Keratinocyte (primary cell): Measurements from ENCODE around the gene RBM6. TPM values are rescaled to one million over a fixed set of nuclear protein-coding genes. Genes with fewer than 3 reads are reported as not detected.

Experiments used
- DNase-seq: peaks from one replicate; pipeline ENCODE4 v3.0.0-alpha.2; 2011; ENCODE audit warnings: low read depth, missing footprints, low spot score
- FAIRE-seq: peaks from 2 replicates; lab custom pipeline; 2011; peaks lifted over from hg19 to GRCh38; lab: Jason Lieb, UNC
- H2AFZ ChIP-seq: 2 replicates; pipeline ENCODE4 v1.6.0; 2012; ENCODE audit warnings: low read length, control low read depth, inconsistent platforms; ENCODE audit not compliant: control insufficient read depth
- H3K27ac ChIP-seq: 2 replicates; pipeline ENCODE4 v1.5.1; 2011; ENCODE audit warnings: low read length; ENCODE audit not compliant: control insufficient read depth, insufficient read depth
- H3K27me3 ChIP-seq: 3 replicates; pipeline ENCODE4 v1.6.0; 2011; ENCODE audit warnings: low read length; ENCODE audit not compliant: control insufficient read depth, insufficient read depth; ENCODE audit errors: extremely low read depth
- H3K36me3 ChIP-seq, 2 experiments: 2 replicates in 1 of 2; 3 replicates in 1 of 2; pipeline ENCODE4 v1.5.1; 2011; ENCODE audit warnings: low read length in 2 of 2, mild to moderate bottlenecking in 1 of 2; ENCODE audit not compliant: control insufficient read depth in 2 of 2, insufficient read depth in 2 of 2; ENCODE audit errors: extremely low read depth in 1 of 2
- H3K4me1 ChIP-seq: 3 replicates; pipeline ENCODE4 v1.5.1; 2011; ENCODE audit warnings: low read length; ENCODE audit not compliant: control insufficient read depth, insufficient read depth; ENCODE audit errors: extremely low read depth
- H3K4me2 ChIP-seq: 3 replicates; pipeline ENCODE4 v1.6.0; 2011; ENCODE audit warnings: low read depth, low read length; ENCODE audit not compliant: control insufficient read depth, insufficient read depth; ENCODE audit errors: extremely low read depth
- H3K4me3 ChIP-seq, 3 experiments: fragments of 200-600 bp in 1 of 3; sonication (generic) in 1 of 3; 2 replicates in 2 of 3; 3 replicates in 1 of 3; pipeline ENCODE4 v1.5.1; 2011 to 2016; ENCODE audit warnings: low read length in 3 of 3, mild to moderate bottlenecking in 3 of 3, control low read depth in 2 of 3, inconsistent platforms in 1 of 3, low read depth in 1 of 3, mixed read lengths in 1 of 3, mixed run types in 1 of 3, moderate library complexity in 1 of 3; ENCODE audit not compliant: control insufficient read depth in 2 of 3, insufficient read depth in 2 of 3; ENCODE audit errors: extremely low read depth in 1 of 3
- H3K79me2 ChIP-seq: 2 replicates; pipeline ENCODE4 v1.6.0; 2012; ENCODE audit warnings: low read length; ENCODE audit not compliant: control insufficient read depth, insufficient read depth
- H3K9ac ChIP-seq: 3 replicates; pipeline ENCODE4 v1.6.0; 2011; ENCODE audit warnings: low read length; ENCODE audit not compliant: control insufficient read depth, insufficient read depth; ENCODE audit errors: extremely low read depth
- H3K9me1 ChIP-seq: 3 replicates; pipeline ENCODE4 v1.6.0; 2011; ENCODE audit warnings: low read length; ENCODE audit not compliant: control insufficient read depth, insufficient read depth; ENCODE audit errors: extremely low read depth
- H3K9me3 ChIP-seq: 2 replicates; pipeline ENCODE4 v1.5.1; 2012; ENCODE audit warnings: low read depth, low read length; ENCODE audit not compliant: control insufficient read depth
- H4K20me1 ChIP-seq: 3 replicates; pipeline ENCODE4 v1.6.0; 2011; ENCODE audit warnings: low read length; ENCODE audit not compliant: control insufficient read depth, insufficient read depth; ENCODE audit errors: extremely low read depth
- EZH2 ChIP-seq: IDR thresholded peaks from one replicate; pipeline ENCODE4 v1.6.1; 2012; ENCODE audit warnings: inconsistent platforms, mild to moderate bottlenecking, low read length, moderate library complexity
- dilution Hi-C: fragments of 300-500 bp; cut with MboI; formaldehyde crosslinking; loops from one replicate; pipeline ENCODE4 v1.7.0; 2020; ENCODE audit warnings: low sequenced_read_pairs; ENCODE audit not compliant: extremely low pct_ligation_motif_present
- polyA plus RNA-seq, 5 experiments: library from polyadenylated mRNA; depleted of rRNA in 3 of 5; stranded (reverse) in 3 of 5; stranded (forward) in 1 of 5; unstranded in 1 of 5; fragments of >200 nt; gene quantifications; 1 replicate in 1 of 5; 2 replicates in 3 of 5; 3 replicates in 1 of 5; pipeline versions ENCODE4 v1.2.1 to v1.2.3, GENCODE V29; 2011 to 2012; ENCODE audit warnings: missing spikeins in 2 of 5, low read depth in 1 of 5, low replicate concordance in 1 of 5
- TF ChIP-seq, protein P1 (sequence below), 3 experiments: IDR thresholded peaks in 1 of 3; conservative IDR thresholded peaks in 1 of 3; optimal IDR thresholded peaks in 1 of 3; 2 replicates in 2 of 3; 3 replicates in 1 of 3; pipeline versions ENCODE3 to v1.5.1; 2011; ENCODE audit warnings: low read length in 3 of 3, mild to moderate bottlenecking in 3 of 3, moderate library complexity in 2 of 3, control low read depth in 1 of 3, inconsistent platforms in 1 of 3; ENCODE audit not compliant: insufficient read depth in 2 of 3; ENCODE audit errors: extremely low read depth in 1 of 3

The RBM6 gene
- polyA plus RNA-seq, 1 donor (not counting 4 experiments of a cell fraction or from before 2014, with no cell fraction given): 43.2 TPM

DNA sequence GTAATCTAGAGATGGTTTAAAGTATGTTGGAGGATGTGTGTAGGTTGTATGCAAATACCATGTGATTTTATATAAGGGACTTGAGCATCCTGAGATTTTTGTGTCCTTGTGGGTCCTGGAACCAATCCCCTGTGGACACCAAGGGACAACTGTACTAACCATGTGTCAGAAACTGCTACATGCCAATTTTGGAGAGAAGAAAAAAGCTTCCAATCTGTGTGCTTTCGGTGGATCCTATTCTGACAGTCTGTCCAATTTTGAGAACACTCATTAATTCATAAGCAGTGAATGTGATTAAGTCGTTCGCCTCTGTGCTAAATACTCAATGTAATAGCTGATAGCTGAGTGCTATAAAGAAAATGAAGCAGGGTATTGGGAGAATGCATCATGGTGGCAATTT lies 61.6 kb downstream of the RBM6 start:
- FAIRE-seq (peak; percentile 41), DNase-seq (no peak)
- no peak overlapping the region for H3K4me3 ChIP-seq
- no peaks in the 10 kb centered on the region for H3K27me3 ChIP-seq
- no peaks in the 10 kb centered on the region for H4K20me1 ChIP-seq
- H3K9me3 ChIP-seq: no peaks in the 10 kb centered on the region
- dilution Hi-C loops: no loop called here
- no peak overlapping the region for H3K9ac ChIP-seq
- H3K79me2 ChIP-seq: peaks cover 8% of the 10 kb centered on the region
- peaks cover 5 to 6% of the 10 kb centered on the region in 2 experiments for H3K36me3 ChIP-seq
- peaks cover 2% of the 10 kb centered on the region for H3K9me1 ChIP-seq
- TF ChIP-seq EZH2: no peak
- TF ChIP-seq, protein P1, sequence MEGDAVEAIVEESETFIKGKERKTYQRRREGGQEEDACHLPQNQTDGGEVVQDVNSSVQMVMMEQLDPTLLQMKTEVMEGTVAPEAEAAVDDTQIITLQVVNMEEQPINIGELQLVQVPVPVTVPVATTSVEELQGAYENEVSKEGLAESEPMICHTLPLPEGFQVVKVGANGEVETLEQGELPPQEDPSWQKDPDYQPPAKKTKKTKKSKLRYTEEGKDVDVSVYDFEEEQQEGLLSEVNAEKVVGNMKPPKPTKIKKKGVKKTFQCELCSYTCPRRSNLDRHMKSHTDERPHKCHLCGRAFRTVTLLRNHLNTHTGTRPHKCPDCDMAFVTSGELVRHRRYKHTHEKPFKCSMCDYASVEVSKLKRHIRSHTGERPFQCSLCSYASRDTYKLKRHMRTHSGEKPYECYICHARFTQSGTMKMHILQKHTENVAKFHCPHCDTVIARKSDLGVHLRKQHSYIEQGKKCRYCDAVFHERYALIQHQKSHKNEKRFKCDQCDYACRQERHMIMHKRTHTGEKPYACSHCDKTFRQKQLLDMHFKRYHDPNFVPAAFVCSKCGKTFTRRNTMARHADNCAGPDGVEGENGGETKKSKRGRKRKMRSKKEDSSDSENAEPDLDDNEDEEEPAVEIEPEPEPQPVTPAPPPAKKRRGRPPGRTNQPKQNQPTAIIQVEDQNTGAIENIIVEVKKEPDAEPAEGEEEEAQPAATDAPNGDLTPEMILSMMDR (optimal IDR thresholded peaks at IDR 0.05 in 1 of 3, IDR thresholded peaks at IDR 0.05 in 1 of 3, conservative IDR thresholded peaks at IDR 0.05 in 1 of 3; ENCODE audit: extremely low read depth in 1 of 3, insufficient read depth in 2 of 3, low read length in 3 of 3): no peak
- H3K4me1 ChIP-seq: no peaks in the 10 kb centered on the region
- H3K4me2 ChIP-seq: no peak overlapping the region
- no peak overlapping the region for H2AFZ ChIP-seq
- H3K27ac ChIP-seq: no peak overlapping the region

- H3K9me1 ChIP-seq: peaks cover 2% of the 10 kb centered on the region
- TF ChIP-seq, protein P1 (optimal IDR thresholded peaks at IDR 0.05 in 1 of 3, IDR thresholded peaks at IDR 0.05 in 1 of 3, conservative IDR thresholded peaks at IDR 0.05 in 1 of 3; ENCODE audit: extremely low read depth in 1 of 3, insufficient read depth in 2 of 3, low read length in 3 of 3): no peak
- TF ChIP-seq EZH2: no peak
- H3K4me1 ChIP-seq: no peaks in the 10 kb centered on the region
- DNase-seq: no peak
- H3K4me3 ChIP-seq: no peak overlapping the region
- peaks cover 5 to 6% of the 10 kb centered on the region in 2 experiments for H3K36me3 ChIP-seq
- no peak for FAIRE-seq
- no peak overlapping the region for H3K9ac ChIP-seq
- no peak overlapping the region for H3K27ac ChIP-seq
- dilution Hi-C loops: no loop called here
- H4K20me1 ChIP-seq: no peaks in the 10 kb centered on the region
- no peak overlapping the region for H2AFZ ChIP-seq
- no peaks in the 10 kb centered on the region for H3K27me3 ChIP-seq
- peaks cover 8% of the 10 kb centered on the region for H3K79me2 ChIP-seq
- no peaks in the 10 kb centered on the region for H3K9me3 ChIP-seq
- no peak overlapping the region for H3K4me2 ChIP-seq
Measured at GRCh38 chr3:50003216-50003615, 63.3 kb downstream of the RBM6 start.
